Colonic mucosa (tissue), 4 donors: ENCODE results near the gene DLEU7. TPM values are rescaled to one million over a fixed set of nuclear protein-coding genes. Genes with fewer than 3 reads are reported as not detected.

Experiments used
- DNase-seq: peaks from one replicate; pipeline ENCODE4 v3.0.0-alpha.2; 2020
- H3K27ac ChIP-seq: fragments of 200-600 bp; one replicate; pipeline ENCODE4 v1.8.0; 2021
- H3K27me3 ChIP-seq: fragments of 200-600 bp; one replicate; pipeline ENCODE4 v1.8.0; 2021
- H3K36me3 ChIP-seq: fragments of 200-600 bp; one replicate; pipeline ENCODE4 v1.8.0; 2021
- H3K4me1 ChIP-seq: fragments of 200-600 bp; one replicate; pipeline ENCODE4 v1.8.0; 2021; ENCODE audit warnings: mild to moderate bottlenecking
- H3K4me3 ChIP-seq: fragments of 200-600 bp; one replicate; pipeline ENCODE4 v1.8.0; 2021
- H3K9ac ChIP-seq, 2 donors: one replicate each; pipeline ENCODE4 v1.7.0; 2013; ENCODE audit warnings: control low read depth in 2 of 2, low read depth in 2 of 2, low read length in 2 of 2
- H3K9me3 ChIP-seq: fragments of 200-600 bp; one replicate; pipeline ENCODE4 v1.8.0; 2021
- CTCF ChIP-seq: fragments of 200-600 bp; IDR thresholded peaks from one replicate; pipeline ENCODE4 v1.8.0; 2022; ENCODE audit warnings: antibody characterized with exemption, mild to moderate bottlenecking
- intact Hi-C: fragments of 100-400 bp; cut with DNase I; formaldehyde crosslinking; loops from one replicate; pipeline ENCODE4 v1.14.1; 2022
- total RNA-seq, 2 donors: library from RNA; stranded (reverse); fragmentation: NEBNext Ultra II Directional in 1 of 2; extraction: Animal tissue kit (Norgen Biotek cat#: 25700) in 1 of 2; gene quantifications; one replicate each; pipeline ENCODE4 v1.2.1, GENCODE V29; 2021
- donor health status: healthy.
- donor health status: DM: no; HTN: no; CAD: no.
- donor health status: DM: no; HTN: no; CAD: no.

The DLEU7 gene
- total RNA-seq, 2 donors from 2014 or later, result 0.11 TPM; not detected in 1

GRCh38 chr13:50796463-50796862 is 47.0 kb downstream of the DLEU7 start:
- H3K27me3 ChIP-seq, result no peaks in the 10 kb centered on the region
- intact Hi-C loops, result loop anchor here (10.0 kb wide), 1 partner anchor 702 kb away; no protein-coding TSS in a partner anchor
- no peak overlapping the region for H3K9ac ChIP-seq
- TF ChIP-seq CTCF, result no peak
- H3K9me3 ChIP-seq, result no peaks in the 10 kb centered on the region
- H3K27ac ChIP-seq, result no peak overlapping the region
- no peaks in the 10 kb centered on the region for H3K36me3 ChIP-seq
- no peak overlapping the region for H3K4me3 ChIP-seq
- H3K4me1 ChIP-seq, result no peaks in the 10 kb centered on the region
- no peak for DNase-seq

- Histone ChIP-seq H3K9me3 (no peaks in the 10 kb centered on the region), H3K4me3 (no peak overlapping the region), H3K27me3 (no peaks in the 10 kb centered on the region), H3K4me1 (no peaks in the 10 kb centered on the region), H3K36me3 (no peaks in the 10 kb centered on the region), H3K27ac (no peak overlapping the region), H3K9ac (no peak overlapping the region)
- no peak for TF ChIP-seq CTCF
- intact Hi-C loops, result loop anchor here (10.0 kb wide), 1 partner anchor 699 kb away; no protein-coding TSS in a partner anchor
- no peak for DNase-seq
Observed at GRCh38 chr13:50794226-50794625, 49.3 kb downstream of the DLEU7 start.

- Histone ChIP-seq H3K9me3 (no peaks in the 10 kb centered on the region), H3K4me1 (no peaks in the 10 kb centered on the region), H3K9ac (no peak overlapping the region), H3K27me3 (no peaks in the 10 kb centered on the region), H3K36me3 (no peaks in the 10 kb centered on the region), H3K4me3 (no peak overlapping the region), H3K27ac (no peak overlapping the region)
- no peak for TF ChIP-seq CTCF
- intact Hi-C loops, result loop anchor here (10.0 kb wide), 1 partner anchor 698 kb away; no protein-coding TSS in a partner anchor
- DNase-seq, result no peak
Observed at GRCh38 chr13:50793026-50793425, 50.5 kb downstream of the DLEU7 start.

- no peaks in the 10 kb centered on the region for H3K27me3 ChIP-seq
- no peak overlapping the region for H3K4me3 ChIP-seq
- no peak overlapping the region for H3K9ac ChIP-seq
- no peaks in the 10 kb centered on the region for H3K4me1 ChIP-seq
- no peak for DNase-seq
- no peak overlapping the region for H3K27ac ChIP-seq
- no peaks in the 10 kb centered on the region for H3K9me3 ChIP-seq
- TF ChIP-seq CTCF, result no peak
- no peaks in the 10 kb centered on the region for H3K36me3 ChIP-seq
- intact Hi-C loops, result no loop called here
Observed at GRCh38 chr13:50788551-50789210, 54.8 kb downstream of the DLEU7 start.

- H3K4me1 ChIP-seq, result no peaks in the 10 kb centered on the region
- no peak overlapping the region for H3K27ac ChIP-seq
- no peak overlapping the region for H3K4me3 ChIP-seq
- H3K9ac ChIP-seq, result no peak overlapping the region
- H3K9me3 ChIP-seq, result no peaks in the 10 kb centered on the region
- intact Hi-C loops, result no loop called here
- DNase-seq, result no peak
- no peaks in the 10 kb centered on the region for H3K36me3 ChIP-seq
- no peaks in the 10 kb centered on the region for H3K27me3 ChIP-seq
- no peak for TF ChIP-seq CTCF
Observed at GRCh38 chr13:50787316-50788195, 55.9 kb downstream of the DLEU7 start.
